KMS-11 (cell line): ENCODE measurements around the gene PSMB7.

ENCODE experiments used
- H2AFZ ChIP-seq: fragments of 200-600 bp; sonication (generic); 2 replicates; pipeline ENCODE4 v1.6.1; 2016; ENCODE audit warnings: antibody characterized with exemption, mixed run types, low read depth
- H3K27ac ChIP-seq: fragments of 200-600 bp; sonication (generic); 2 replicates; pipeline ENCODE4 v1.6.1; 2016; ENCODE audit warnings: mild to moderate bottlenecking, mixed run types
- H3K27me3 ChIP-seq: fragments of 200-600 bp; sonication (generic); 2 replicates; pipeline ENCODE4 v1.6.1; 2017; ENCODE audit warnings: mild to moderate bottlenecking, low read depth, mixed run types, moderate library complexity; ENCODE audit not compliant: insufficient read depth
- H3K36me3 ChIP-seq: fragments of 200-600 bp; sonication (generic); 2 replicates; pipeline ENCODE4 v1.6.1; 2017; ENCODE audit warnings: mild to moderate bottlenecking, mixed run types; ENCODE audit not compliant: insufficient read depth
- H3K4me1 ChIP-seq: fragments of 200-600 bp; sonication (generic); 2 replicates; pipeline ENCODE4 v1.6.1; 2016; ENCODE audit warnings: mild to moderate bottlenecking, low read depth, mixed run types; ENCODE audit not compliant: poor library complexity, severe bottlenecking
- H3K4me2 ChIP-seq: fragments of 200-600 bp; sonication (generic); 2 replicates; pipeline ENCODE4 v1.7.0; 2016; ENCODE audit warnings: mild to moderate bottlenecking, mixed run types
- H3K4me3 ChIP-seq: fragments of 200-600 bp; sonication (generic); IDR thresholded peaks from 2 replicates; pipeline ENCODE4 v1.6.1; 2017; ENCODE audit warnings: low read depth, low read length, mixed read lengths; ENCODE audit not compliant: insufficient read depth
- H3K79me2 ChIP-seq: fragments of 200-600 bp; sonication (generic); 2 replicates; pipeline ENCODE4 v1.6.1; 2016; ENCODE audit warnings: low read depth, mixed run types; ENCODE audit not compliant: insufficient read depth
- H3K9ac ChIP-seq: fragments of 200-600 bp; sonication (generic); 2 replicates; pipeline ENCODE4 v1.6.1; 2016; ENCODE audit warnings: mild to moderate bottlenecking, mixed run types
- H4K20me1 ChIP-seq: fragments of 200-600 bp; sonication (generic); 2 replicates; pipeline ENCODE4 v1.6.1; 2016; ENCODE audit warnings: mild to moderate bottlenecking, mixed run types; ENCODE audit not compliant: insufficient read depth
- CTCF ChIP-seq: fragments of 200-600 bp; sonication (generic); conservative IDR thresholded peaks from 2 replicates; pipeline ENCODE4 v1.6.1; 2017; ENCODE audit warnings: low read depth, mild to moderate bottlenecking, antibody characterized with exemption, low read length, moderate library complexity, mixed read lengths

The PSMB7 gene

GRCh38 chr9:124365036-124365435 lies 50.2 kb downstream of the PSMB7 start:
- Histone ChIP-seq H3K27me3 (no peaks in the 10 kb centered on the region), H3K9ac (no peak overlapping the region), H3K4me2 (no peak overlapping the region), H2AFZ (no peak overlapping the region), H3K36me3 (no peaks in the 10 kb centered on the region), H3K4me1 (no peaks in the 10 kb centered on the region), H3K4me3 (no peak overlapping the region), H3K27ac (no peak overlapping the region), H4K20me1 (no peaks in the 10 kb centered on the region; the same call in 1 of the 2 replicates), H3K79me2 (peaks cover 26% of the 10 kb centered on the region; the same call in 1 of the 2 replicates)
- no peak for TF ChIP-seq CTCF

GRCh38 chr9:124364141-124364540 lies 51.1 kb downstream of the PSMB7 start:
- Histone ChIP-seq H3K4me1 (no peaks in the 10 kb centered on the region), H3K9ac (no peak overlapping the region), H3K4me3 (no peak overlapping the region), H4K20me1 (no peaks in the 10 kb centered on the region; the same call in 1 of the 2 replicates), H3K27me3 (no peaks in the 10 kb centered on the region), H3K4me2 (no peak overlapping the region), H2AFZ (no peak overlapping the region), H3K36me3 (no peaks in the 10 kb centered on the region), H3K79me2 (peaks cover 30% of the 10 kb centered on the region; the same call in 1 of the 2 replicates), H3K27ac (no peak overlapping the region)
- no peak for TF ChIP-seq CTCF

- Histone ChIP-seq H3K4me3 (no peak overlapping the region), H3K36me3 (no peaks in the 10 kb centered on the region), H4K20me1 (no peaks in the 10 kb centered on the region; the same call in 1 of the 2 replicates), H2AFZ (no peak overlapping the region), H3K27me3 (no peaks in the 10 kb centered on the region), H3K9ac (no peak overlapping the region), H3K79me2 (peaks cover 33% of the 10 kb centered on the region; the same call in 1 of the 2 replicates), H3K4me1 (no peaks in the 10 kb centered on the region), H3K4me2 (no peak overlapping the region), H3K27ac (no peak overlapping the region)
- TF ChIP-seq CTCF: no peak
Measured at GRCh38 chr9:124363326-124364096, 51.7 kb downstream of the PSMB7 start.

GRCh38 chr9:124361128-124361527 lies 54.1 kb downstream of the PSMB7 start:
- Histone ChIP-seq H3K27me3 (no peaks in the 10 kb centered on the region), H4K20me1 (peaks cover 7% of the 10 kb centered on the region; the same call in 1 of the 2 replicates), H3K9ac (no peak overlapping the region), H3K27ac (no peak overlapping the region), H3K79me2 (peaks cover 32% of the 10 kb centered on the region; the same call in 1 of the 2 replicates), H3K36me3 (no peaks in the 10 kb centered on the region), H3K4me2 (no peak overlapping the region), H2AFZ (no peak overlapping the region), H3K4me3 (no peak overlapping the region), H3K4me1 (no peaks in the 10 kb centered on the region)
- no peak for TF ChIP-seq CTCF
